ENCODE measurements around the gene IER5.
A peak's percentile ranks its signal among the peaks of the same experiment; 100 is the strongest.

The IER5 gene

DNA sequence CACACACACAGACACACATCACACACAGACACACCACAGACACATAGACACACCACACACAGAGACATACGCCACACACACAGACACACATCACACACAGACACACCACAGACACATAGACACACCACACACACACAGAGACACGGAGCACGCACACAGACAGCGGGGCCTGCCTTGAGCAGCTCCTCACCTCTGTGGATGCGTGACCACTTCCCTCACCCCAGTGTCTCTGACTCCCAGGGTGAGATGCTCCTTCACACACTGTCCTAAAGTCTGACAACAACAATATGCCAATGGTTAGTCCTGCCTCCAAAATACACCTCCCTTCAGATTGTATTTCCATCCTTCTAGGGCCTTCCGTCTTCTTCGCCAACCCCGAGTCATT is 48.2 kb downstream of the IER5 start:
- no peak overlapping the region for H3K4me3 ChIP-seq (ENCODE audit: low read depth, low read length)
- H3K9me3 ChIP-seq (ENCODE audit: control insufficient read depth, insufficient read depth, low read depth, low read length): no peaks in the 10 kb centered on the region
- TF ChIP-seq HOXD13 (CRISPR knock-in tag; IDR thresholded peaks at IDR 0.05; ENCODE audit: borderline replicate concordance): peak; percentile 43; the same call in 1 of the 2 replicates
- TF ChIP-seq, protein P1, sequence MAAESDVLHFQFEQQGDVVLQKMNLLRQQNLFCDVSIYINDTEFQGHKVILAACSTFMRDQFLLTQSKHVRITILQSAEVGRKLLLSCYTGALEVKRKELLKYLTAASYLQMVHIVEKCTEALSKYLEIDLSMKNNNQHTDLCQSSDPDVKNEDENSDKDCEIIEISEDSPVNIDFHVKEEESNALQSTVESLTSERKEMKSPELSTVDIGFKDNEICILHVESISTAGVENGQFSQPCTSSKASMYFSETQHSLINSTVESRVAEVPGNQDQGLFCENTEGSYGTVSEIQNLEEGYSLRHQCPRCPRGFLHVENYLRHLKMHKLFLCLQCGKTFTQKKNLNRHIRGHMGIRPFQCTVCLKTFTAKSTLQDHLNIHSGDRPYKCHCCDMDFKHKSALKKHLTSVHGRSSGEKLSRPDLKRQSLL (tag by site-specific recombination; IDR thresholded peaks at IDR 0.05): no peak
- TF ChIP-seq ZNF529 (tag by site-specific recombination; IDR thresholded peaks at IDR 0.05; ENCODE audit: insufficient replicate concordance): no peak
- ChIA-PET POLR2A (interaction anchor here (0.6 to 12.2 kb wide), 6 partner anchors 10 to 46 kb away, joined by 3 to 163 read pairs (median 10); partner anchors contain the start of gene IER5), CTCF (interaction anchor here (1.4 to 2.4 kb wide), 6 partner anchors 8 to 98 kb away, joined by 4 to 9 read pairs (median 6); no protein-coding TSS in a partner anchor)
- no peaks in the 10 kb centered on the region for H3K36me3 ChIP-seq (ENCODE audit: control insufficient read depth in 2 of 2, insufficient read depth in 1 of 2, low read length in 2 of 2)
- H3K27ac ChIP-seq (ENCODE audit: extremely low read depth, low read depth, low read length): no peak overlapping the region
- peaks cover 9% of the 10 kb centered on the region for H3K4me1 ChIP-seq (ENCODE audit: control insufficient read depth, insufficient read depth, low read length)

DNA sequence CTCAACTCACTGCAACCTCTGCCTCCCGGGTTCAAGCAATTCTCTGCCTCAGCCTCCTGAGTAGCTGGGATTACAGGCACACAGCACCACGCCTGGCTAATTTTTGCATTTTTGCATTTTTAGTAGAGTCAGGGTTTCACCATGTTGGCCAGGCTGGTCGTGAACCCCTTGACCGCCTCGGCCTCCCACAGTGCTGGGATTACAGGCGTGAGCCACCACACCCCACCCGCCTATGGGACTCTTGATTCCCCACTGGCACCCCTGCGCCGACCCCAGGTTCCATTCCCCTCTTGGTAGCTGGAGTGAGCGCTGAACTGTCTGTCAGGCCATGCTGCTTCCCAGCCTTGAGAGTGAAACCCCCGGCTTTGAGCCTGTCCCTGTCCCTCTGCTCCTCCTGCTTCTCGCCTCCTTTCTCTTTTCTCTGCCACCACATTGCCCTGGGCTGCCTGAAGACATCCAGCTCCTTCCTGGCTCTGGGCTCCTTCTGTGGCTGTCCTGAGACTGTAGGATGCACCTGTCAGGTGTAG is 48.8 kb downstream of the IER5 start:
- H3K36me3 ChIP-seq (ENCODE audit: control insufficient read depth in 2 of 2, insufficient read depth in 1 of 2, low read length in 2 of 2): no peaks in the 10 kb centered on the region
- H3K27ac ChIP-seq (ENCODE audit: extremely low read depth, low read depth, low read length): no peak overlapping the region
- no peak for TF ChIP-seq ZNF544 (tag by site-specific recombination; IDR thresholded peaks at IDR 0.05)
- TF ChIP-seq, protein P2, sequence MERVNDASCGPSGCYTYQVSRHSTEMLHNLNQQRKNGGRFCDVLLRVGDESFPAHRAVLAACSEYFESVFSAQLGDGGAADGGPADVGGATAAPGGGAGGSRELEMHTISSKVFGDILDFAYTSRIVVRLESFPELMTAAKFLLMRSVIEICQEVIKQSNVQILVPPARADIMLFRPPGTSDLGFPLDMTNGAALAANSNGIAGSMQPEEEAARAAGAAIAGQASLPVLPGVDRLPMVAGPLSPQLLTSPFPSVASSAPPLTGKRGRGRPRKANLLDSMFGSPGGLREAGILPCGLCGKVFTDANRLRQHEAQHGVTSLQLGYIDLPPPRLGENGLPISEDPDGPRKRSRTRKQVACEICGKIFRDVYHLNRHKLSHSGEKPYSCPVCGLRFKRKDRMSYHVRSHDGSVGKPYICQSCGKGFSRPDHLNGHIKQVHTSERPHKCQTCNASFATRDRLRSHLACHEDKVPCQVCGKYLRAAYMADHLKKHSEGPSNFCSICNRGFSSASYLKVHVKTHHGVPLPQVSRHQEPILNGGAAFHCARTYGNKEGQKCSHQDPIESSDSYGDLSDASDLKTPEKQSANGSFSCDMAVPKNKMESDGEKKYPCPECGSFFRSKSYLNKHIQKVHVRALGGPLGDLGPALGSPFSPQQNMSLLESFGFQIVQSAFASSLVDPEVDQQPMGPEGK (tag by site-specific recombination; IDR thresholded peaks at IDR 0.05): no peak
- TF ChIP-seq KLF16 (tag by site-specific recombination; IDR thresholded peaks at IDR 0.05): no peak
- no peak for TF ChIP-seq ZNF292 (tag by site-specific recombination; IDR thresholded peaks at IDR 0.05; ENCODE audit: borderline replicate concordance, low read depth)
- ChIA-PET POLR2A (interaction anchor here (12.2 kb wide), 1 partner anchor 47 kb away, joined by 163 read pairs; the partner anchor contains the start of gene IER5), CTCF (interaction anchor here (1.1 kb wide), 1 partner anchor 32 kb away, joined by 3 read pairs; no protein-coding TSS in a partner anchor)
- peaks cover 9% of the 10 kb centered on the region for H3K4me1 ChIP-seq (ENCODE audit: control insufficient read depth, insufficient read depth, low read length)
- H3K9me3 ChIP-seq (ENCODE audit: control insufficient read depth, insufficient read depth, low read depth, low read length): no peaks in the 10 kb centered on the region
- H3K4me3 ChIP-seq (ENCODE audit: low read depth, low read length): no peak overlapping the region

DNA sequence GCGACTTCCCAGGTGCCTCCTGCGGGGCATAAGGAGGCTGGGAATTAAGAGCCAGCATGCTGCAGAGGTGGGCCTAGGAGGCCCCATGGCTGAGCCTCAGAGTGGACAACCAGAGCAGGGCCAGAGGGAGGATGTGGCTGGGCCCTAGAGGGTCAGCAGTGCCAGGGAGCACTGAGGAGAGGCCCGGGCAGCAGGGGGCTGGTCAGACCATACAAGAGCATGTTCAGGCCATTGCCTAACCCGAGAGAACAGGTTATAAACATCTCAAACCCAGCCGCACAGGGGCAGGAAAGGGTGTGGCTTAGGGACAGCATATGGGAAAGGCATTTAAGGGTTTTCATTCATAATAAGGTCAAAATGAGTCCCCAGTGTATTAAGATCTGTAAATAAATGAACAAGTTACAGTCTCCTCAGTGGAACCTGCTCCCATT is 51.1 kb downstream of the IER5 start:
- Histone ChIP-seq H3K36me3 (ENCODE audit: control insufficient read depth in 2 of 2, insufficient read depth in 1 of 2, low read length in 2 of 2) (no peaks in the 10 kb centered on the region), H3K4me1 (ENCODE audit: control insufficient read depth, insufficient read depth, low read length) (peaks cover 8% of the 10 kb centered on the region), H3K9me3 (ENCODE audit: control insufficient read depth, insufficient read depth, low read depth, low read length) (no peaks in the 10 kb centered on the region), H3K4me3 (ENCODE audit: low read depth, low read length) (no peak overlapping the region), H3K27ac (ENCODE audit: extremely low read depth, low read depth, low read length) (no peak overlapping the region)
- POLR2A ChIA-PET: interaction anchor here (12.2 kb wide), 1 partner anchor 49 kb away, joined by 163 read pairs; the partner anchor contains the start of gene IER5
- CTCF ChIA-PET: interaction anchor here (0.6 to 6.4 kb wide), 9 partner anchors 11 to 263 kb away, joined by 3 to 106 read pairs (median 4); no protein-coding TSS in a partner anchor
- TF ChIP-seq ZNF140 (tag by site-specific recombination; IDR thresholded peaks at IDR 0.05): no peak
- TF ChIP-seq ZNF510 (tag by site-specific recombination; IDR thresholded peaks at IDR 0.05; ENCODE audit: insufficient replicate concordance): no peak
- no peak for TF ChIP-seq ZNF23 (tag by site-specific recombination; IDR thresholded peaks at IDR 0.05; ENCODE audit: borderline replicate concordance)
- TF ChIP-seq ZNF76 (tag by site-specific recombination; IDR thresholded peaks at IDR 0.05; ENCODE audit: borderline replicate concordance, low read depth): no peak
- no peak for TF ChIP-seq ZNF221 (tag by site-specific recombination; IDR thresholded peaks at IDR 0.05; ENCODE audit: borderline replicate concordance)
- no peak for TF ChIP-seq ZSCAN30 (tag by site-specific recombination; IDR thresholded peaks at IDR 0.05)
- TF ChIP-seq, protein P3, sequence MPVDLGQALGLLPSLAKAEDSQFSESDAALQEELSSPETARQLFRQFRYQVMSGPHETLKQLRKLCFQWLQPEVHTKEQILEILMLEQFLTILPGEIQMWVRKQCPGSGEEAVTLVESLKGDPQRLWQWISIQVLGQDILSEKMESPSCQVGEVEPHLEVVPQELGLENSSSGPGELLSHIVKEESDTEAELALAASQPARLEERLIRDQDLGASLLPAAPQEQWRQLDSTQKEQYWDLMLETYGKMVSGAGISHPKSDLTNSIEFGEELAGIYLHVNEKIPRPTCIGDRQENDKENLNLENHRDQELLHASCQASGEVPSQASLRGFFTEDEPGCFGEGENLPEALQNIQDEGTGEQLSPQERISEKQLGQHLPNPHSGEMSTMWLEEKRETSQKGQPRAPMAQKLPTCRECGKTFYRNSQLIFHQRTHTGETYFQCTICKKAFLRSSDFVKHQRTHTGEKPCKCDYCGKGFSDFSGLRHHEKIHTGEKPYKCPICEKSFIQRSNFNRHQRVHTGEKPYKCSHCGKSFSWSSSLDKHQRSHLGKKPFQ (tag by site-specific recombination; IDR thresholded peaks at IDR 0.05): no peak
- TF ChIP-seq ZNF561 (tag by site-specific recombination; IDR thresholded peaks at IDR 0.05; ENCODE audit: borderline replicate concordance): no peak
- no peak for TF ChIP-seq ZNF549 (tag by site-specific recombination; IDR thresholded peaks at IDR 0.05)
- TF ChIP-seq, protein P4, sequence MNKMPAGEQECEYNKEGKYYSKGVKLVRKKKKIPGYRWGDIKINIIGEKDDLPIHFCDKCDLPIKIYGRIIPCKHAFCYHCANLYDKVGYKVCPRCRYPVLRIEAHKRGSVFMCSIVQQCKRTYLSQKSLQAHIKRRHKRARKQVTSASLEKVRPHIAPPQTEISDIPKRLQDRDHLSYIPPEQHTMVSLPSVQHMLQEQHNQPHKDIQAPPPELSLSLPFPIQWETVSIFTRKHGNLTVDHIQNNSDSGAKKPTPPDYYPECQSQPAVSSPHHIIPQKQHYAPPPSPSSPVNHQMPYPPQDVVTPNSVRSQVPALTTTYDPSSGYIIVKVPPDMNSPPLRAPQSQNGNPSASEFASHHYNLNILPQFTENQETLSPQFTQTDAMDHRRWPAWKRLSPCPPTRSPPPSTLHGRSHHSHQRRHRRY (tag by site-specific recombination; IDR thresholded peaks at IDR 0.05): no peak
- TF ChIP-seq ZNF521 (tag by site-specific recombination; IDR thresholded peaks at IDR 0.05): no peak
- no peak for TF ChIP-seq ZNF266 (tag by site-specific recombination; IDR thresholded peaks at IDR 0.05; ENCODE audit: low read depth)
- TF ChIP-seq ZNF473 (tag by site-specific recombination; IDR thresholded peaks at IDR 0.05): no peak
- TF ChIP-seq SP2 (tag by site-specific recombination; IDR thresholded peaks at IDR 0.05): no peak
- TF ChIP-seq, protein P5, sequence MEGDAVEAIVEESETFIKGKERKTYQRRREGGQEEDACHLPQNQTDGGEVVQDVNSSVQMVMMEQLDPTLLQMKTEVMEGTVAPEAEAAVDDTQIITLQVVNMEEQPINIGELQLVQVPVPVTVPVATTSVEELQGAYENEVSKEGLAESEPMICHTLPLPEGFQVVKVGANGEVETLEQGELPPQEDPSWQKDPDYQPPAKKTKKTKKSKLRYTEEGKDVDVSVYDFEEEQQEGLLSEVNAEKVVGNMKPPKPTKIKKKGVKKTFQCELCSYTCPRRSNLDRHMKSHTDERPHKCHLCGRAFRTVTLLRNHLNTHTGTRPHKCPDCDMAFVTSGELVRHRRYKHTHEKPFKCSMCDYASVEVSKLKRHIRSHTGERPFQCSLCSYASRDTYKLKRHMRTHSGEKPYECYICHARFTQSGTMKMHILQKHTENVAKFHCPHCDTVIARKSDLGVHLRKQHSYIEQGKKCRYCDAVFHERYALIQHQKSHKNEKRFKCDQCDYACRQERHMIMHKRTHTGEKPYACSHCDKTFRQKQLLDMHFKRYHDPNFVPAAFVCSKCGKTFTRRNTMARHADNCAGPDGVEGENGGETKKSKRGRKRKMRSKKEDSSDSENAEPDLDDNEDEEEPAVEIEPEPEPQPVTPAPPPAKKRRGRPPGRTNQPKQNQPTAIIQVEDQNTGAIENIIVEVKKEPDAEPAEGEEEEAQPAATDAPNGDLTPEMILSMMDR (tag by site-specific recombination; IDR thresholded peaks at IDR 0.05): no peak
- TF ChIP-seq ZNF623 (tag by site-specific recombination; IDR thresholded peaks at IDR 0.05): no peak

All from HEK293 (cell line).